Superior temporal gyrus (tissue), 1 donor: ENCODE results near the gene NCAPG.
"Not testable (repeated sequence)": the region's sequence is repeated elsewhere in the genome, so short reads cannot be mapped to it uniquely, and the experiment has no call there.

ENCODE experiments used
- DNase-seq: peaks from one replicate; pipeline ENCODE4 v3.0.0-alpha.2; 2016; ENCODE audit errors: extremely low spot score

Gene NCAPG

GRCh38 chr4:17797808-17798207, 13.0 kb upstream of the NCAPG start:
- DNase-seq: no peak

- DNase-seq: no peak
Observed at GRCh38 chr4:17805580-17806155, 5.1 kb upstream of the NCAPG start.

GRCh38 chr4:17807446-17807845, 3.3 kb upstream of the NCAPG start:
- DNase-seq: no peak

- DNase-seq: no peak
Observed at GRCh38 chr4:17809667-17810066, 1.1 kb upstream of the NCAPG start.

- DNase-seq: no peak
Observed at GRCh38 chr4:17811078-17811603, 362 bp downstream of the NCAPG start.

GRCh38 chr4:17812125-17812524, 1.3 kb downstream of the NCAPG start:
- no peak for DNase-seq

- DNase-seq: no peak
Observed at GRCh38 chr4:17812801-17813200, 2.0 kb downstream of the NCAPG start.

GRCh38 chr4:17814140-17814539, 3.4 kb downstream of the NCAPG start:
- DNase-seq: no peak

GRCh38 chr4:17816142-17816541, 5.4 kb downstream of the NCAPG start:
- DNase-seq: no peak

- DNase-seq: peak; percentile 90
Observed at GRCh38 chr4:17817027-17817426, 6.2 kb downstream of the NCAPG start.

GRCh38 chr4:17823871-17824669, 13.3 kb downstream of the NCAPG start:
- no peak for DNase-seq

GRCh38 chr4:17846266-17846665, 35.5 kb downstream of the NCAPG start:
- no peak for DNase-seq

GRCh38 chr4:17850295-17850694, 39.5 kb downstream of the NCAPG start:
- DNase-seq: not testable (repeated sequence)

GRCh38 chr4:17851959-17852358, 41.2 kb downstream of the NCAPG start:
- no peak for DNase-seq

- DNase-seq: no peak
Observed at GRCh38 chr4:17854036-17854435, 43.3 kb downstream of the NCAPG start.

GRCh38 chr4:17859793-17860406, 49.1 kb downstream of the NCAPG start:
- DNase-seq: no peak

GRCh38 chr4:17861906-17862305, 51.1 kb downstream of the NCAPG start:
- not testable (repeated sequence) for DNase-seq

- no peak for DNase-seq
Observed at GRCh38 chr4:17865866-17866363, 55.1 kb downstream of the NCAPG start.

- no peak for DNase-seq
Observed at GRCh38 chr4:17866810-17867209, 56.0 kb downstream of the NCAPG start.

- DNase-seq: no peak
Observed at GRCh38 chr4:17867276-17867675, 56.5 kb downstream of the NCAPG start.

GRCh38 chr4:17869327-17869726, 58.5 kb downstream of the NCAPG start:
- DNase-seq: no peak

GRCh38 chr4:17875402-17876070, 64.8 kb downstream of the NCAPG start:
- DNase-seq: no peak
